Measurements from ENCODE around the gene GPATCH8.
"Not testable (repeated sequence)": the region's sequence is repeated elsewhere in the genome, so short reads cannot be mapped to it uniquely, and the experiment has no call there.

Gene GPATCH8

GRCh38 chr17:44527102-44527501 is 23.9 kb upstream of the GPATCH8 start:
- DNase-seq (ENCODE audit: low read depth), result no peak

GRCh38 chr17:44523672-44523972 is 20.4 kb upstream of the GPATCH8 start:
- DNase-seq (ENCODE audit: low read depth), result no peak

DNA sequence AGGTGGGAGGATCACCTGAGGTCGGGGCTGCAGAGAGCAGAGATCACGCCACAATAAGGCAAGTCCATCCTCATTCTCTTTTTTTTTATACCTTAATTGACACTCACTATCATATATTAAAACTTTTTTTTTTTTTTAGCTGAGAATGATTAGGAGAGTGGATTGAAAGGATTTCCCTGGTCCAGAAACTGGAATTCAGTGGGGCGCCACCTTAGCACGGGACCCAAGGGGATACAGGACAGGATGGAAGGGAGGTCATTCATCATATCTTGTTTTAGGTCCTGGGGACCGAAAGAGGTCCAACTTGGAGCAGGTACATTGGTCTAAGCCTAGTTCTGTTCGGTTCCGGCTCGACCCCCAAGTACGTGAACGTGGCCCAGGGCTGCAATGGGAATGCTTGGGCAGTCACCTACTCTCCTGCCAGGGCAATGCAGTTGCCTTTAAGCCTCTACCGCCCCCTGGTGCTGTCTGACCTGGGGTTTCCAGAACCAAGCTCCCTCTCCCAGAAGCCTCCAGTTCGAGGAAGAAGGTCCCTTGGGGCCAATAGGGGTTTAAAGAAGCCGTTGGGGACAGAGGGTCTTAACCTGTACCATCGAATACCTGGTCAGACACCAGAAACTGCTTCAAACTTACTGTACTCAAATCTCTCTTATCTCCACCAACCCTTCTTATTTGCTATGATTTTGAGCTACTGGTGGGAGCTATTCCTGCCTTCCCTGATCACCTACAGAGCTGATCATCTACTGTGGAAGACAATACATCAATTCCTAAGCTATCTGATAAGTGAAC is 19.9 kb upstream of the GPATCH8 start:
- peak; percentile 31 for DNase-seq (ENCODE audit: low read depth)

DNA sequence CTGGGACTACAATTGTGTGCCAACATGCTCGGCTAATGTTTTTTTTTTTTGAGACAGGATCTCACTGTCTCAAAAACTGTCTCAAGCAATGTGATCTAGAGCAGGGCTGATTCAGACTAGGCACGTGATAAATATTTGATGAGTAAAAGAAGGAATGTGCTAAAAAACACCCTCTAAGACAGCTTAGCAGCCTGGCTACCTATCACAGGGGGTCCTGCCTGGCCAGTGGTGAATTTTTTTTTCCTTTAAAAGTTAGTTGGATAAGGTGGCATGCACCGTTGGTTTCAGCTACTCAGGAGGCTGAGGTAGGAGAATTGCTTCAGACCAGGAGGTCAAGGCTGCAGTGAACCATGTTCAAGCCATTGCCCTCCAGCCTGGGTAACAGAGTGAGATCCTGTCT is 14.8 kb upstream of the GPATCH8 start:
- no peak for DNase-seq (ENCODE audit: low read depth)

- not testable (repeated sequence) for DNase-seq (ENCODE audit: low read depth)
These were observed 8.3 kb upstream of the GPATCH8 start for GRCh38 chr17:44511241-44512134.

DNA sequence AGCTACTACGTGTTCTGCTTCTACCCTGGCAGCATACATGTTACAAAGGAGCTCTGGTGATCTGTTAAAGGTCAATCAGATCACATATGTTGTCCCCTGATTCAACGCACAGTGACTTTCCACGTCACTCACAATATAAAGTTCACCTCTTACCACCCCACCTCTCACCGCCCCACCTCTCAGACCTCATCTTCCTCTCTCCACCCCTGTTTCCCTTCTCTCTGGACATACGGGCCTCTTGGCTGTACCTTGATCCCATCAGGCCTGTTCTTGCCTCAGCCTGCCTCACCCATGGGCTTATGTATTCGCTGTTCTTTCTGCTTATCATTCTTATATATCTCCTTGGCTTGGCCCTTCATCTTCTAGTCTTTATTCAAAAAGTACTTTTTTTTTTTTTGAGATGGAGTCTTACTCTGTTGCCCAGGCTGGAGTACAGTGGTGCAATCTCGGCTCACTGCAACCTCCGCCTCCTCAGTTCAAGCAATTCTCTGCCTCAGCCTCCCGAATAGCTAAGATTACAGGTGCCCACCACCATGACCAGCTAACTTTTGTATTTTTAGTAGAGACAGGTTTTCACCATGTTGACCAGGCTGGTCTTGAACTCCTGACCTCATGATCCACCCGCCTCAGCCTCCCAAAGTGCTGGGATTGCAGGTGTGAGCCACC is 3.9 kb upstream of the GPATCH8 start:
- DNase-seq (ENCODE audit: low read depth), result not testable (repeated sequence)

DNA sequence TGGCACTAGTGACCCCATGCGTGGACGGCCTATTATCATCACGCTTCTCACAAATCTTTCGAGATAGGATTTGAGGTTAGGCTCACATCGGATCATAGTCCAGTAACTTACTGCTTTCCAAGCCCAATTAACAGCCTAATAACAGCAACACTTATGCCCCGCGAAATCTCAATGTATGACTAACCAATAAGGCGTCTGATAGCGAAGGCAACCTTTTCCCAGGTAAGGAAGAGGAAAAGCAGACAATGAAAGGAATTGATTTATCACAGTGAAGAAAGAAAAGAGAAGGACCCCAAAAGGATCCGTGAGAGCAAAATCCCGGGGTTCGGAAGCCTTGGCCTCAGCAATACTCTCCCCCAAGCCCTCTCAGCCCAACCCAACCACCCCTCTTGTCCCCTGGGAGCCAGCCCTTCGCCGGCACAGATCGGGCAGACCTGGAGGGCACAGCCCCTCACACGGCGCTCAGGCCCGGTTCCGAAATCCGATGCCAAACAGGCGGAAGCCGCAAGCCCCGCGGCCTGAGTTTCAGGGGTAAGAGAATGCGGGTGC is 534 bp downstream of the GPATCH8 start:
- no peak for DNase-seq (ENCODE audit: low read depth)

GRCh38 chr17:44501866-44502375 is 1.3 kb downstream of the GPATCH8 start:
- DNase-seq (ENCODE audit: low read depth), result no peak

DNA sequence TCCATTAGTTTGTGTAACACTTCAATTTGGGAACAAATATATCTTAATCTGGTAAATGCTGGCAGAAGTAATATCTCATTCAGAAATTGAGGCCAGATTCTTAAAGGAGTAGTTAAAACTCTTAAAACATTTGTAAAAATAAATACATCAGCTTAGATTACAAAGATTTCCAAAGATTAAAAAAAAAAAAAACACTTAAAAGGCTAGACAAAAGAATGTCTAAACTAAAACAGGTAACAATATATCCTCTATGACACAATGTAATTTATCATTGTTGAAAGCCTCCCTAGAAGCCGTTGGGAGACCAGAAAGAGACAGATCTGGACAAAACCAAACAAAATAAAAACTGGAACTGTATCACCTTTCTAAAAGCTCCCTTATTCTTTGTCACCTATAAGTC is 3.5 kb downstream of the GPATCH8 start:
- DNase-seq (ENCODE audit: low read depth), result no peak

DNA sequence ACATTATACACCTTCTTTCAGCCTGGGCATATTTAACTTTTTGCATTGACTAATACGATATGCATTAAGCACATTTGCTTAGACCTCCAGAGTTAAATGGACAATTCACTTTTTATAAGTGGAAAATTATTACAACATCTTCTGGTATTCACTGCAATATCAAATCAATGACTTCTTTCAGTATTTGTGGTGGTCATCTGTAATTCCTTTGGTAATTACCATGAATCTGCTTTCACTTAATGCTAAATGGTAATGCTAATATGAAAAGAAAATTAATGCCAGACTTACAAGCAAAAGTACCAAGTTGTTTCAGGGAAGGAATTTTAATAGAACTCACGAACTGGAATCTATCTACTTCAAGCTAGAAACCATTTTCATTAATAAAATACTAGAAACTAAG is 6.4 kb downstream of the GPATCH8 start:
- no peak for DNase-seq (ENCODE audit: low read depth)

- no peak for DNase-seq (ENCODE audit: low read depth)
These were observed 9.9 kb downstream of the GPATCH8 start for GRCh38 chr17:44493339-44493738.

GRCh38 chr17:44492706-44493272 is 10.4 kb downstream of the GPATCH8 start:
- no peak for DNase-seq (ENCODE audit: low read depth)

DNA sequence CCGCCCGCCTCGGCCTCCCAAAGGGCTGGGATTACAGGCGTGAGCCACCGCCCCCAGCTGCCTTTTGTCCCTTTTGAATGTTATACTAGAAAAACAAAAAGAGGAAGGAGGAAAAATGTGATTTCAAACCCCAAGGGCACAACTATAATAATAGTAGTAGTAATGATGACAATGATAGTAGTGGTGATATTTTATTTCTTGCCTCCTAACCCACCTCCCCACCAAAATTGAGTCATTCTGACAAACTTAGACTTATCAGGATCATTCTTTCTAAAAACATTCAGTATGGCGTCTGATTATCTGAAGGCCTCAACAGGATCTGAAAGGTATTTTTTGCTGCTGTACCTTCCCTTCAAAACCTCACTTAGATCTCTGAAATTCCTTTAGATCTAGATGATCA is 13.6 kb downstream of the GPATCH8 start:
- no peak for DNase-seq (ENCODE audit: low read depth)

DNA sequence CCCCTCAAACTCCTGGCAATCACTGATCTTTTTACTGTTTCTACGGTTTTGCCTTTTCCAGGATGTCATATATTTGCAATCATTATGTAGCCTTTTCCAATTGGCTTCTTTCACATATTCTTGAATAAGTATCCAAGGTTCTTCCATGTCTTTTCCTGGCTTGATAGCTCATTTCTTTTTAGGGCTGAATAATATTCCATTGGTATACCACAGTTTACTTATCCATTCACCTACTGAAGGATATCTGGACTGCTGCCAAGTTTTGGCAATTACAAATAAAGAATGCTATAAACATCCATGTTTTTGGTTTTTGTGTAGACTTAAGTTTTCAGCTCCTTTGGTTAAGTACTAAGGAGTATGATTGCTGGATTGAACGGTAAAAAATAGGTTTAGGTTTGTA is 16.0 kb downstream of the GPATCH8 start:
- DNase-seq (ENCODE audit: low read depth), result no peak

GRCh38 chr17:44473367-44473766 is 29.8 kb downstream of the GPATCH8 start:
- DNase-seq (ENCODE audit: low read depth), result no peak

GRCh38 chr17:44469676-44470075 is 33.5 kb downstream of the GPATCH8 start:
- no peak for DNase-seq (ENCODE audit: low read depth)

DNA sequence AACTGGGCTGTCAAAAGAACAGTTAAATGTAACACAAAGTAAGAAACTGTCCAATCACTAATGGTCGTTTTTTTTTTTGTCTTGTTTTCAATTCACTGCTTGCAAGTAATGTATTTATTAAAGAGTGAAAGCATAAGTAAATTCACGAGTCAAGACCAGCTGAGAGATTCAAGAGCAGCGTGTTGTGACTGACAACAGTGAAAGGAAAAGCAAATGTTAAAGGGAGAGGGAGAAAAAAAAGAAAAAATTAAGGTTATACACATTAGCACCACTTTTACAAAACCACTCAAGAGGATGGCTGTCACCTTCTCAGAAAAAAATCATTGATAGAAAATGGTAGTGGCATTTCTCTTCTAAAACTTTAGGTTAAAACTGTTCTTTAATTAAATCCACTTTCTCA is 36.1 kb downstream of the GPATCH8 start:
- no peak for DNase-seq (ENCODE audit: low read depth)

DNA sequence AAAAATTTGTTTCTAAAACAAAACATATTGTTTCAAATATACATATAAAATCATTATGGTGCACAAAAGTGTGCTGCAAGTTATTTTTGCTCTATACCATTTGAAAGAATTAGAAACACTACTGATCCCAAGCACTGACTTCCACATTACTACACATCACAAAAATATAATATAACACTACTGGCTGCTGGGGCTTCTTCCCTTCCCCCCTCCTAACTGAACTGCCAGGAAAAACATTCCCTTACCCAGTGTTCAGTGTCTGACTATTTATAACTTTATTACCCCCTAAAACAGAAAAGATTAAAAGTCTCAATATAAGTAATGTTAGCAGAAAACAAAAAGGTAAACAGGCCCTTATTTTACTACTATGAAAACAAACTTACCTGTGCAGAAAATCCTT is 36.9 kb downstream of the GPATCH8 start:
- DNase-seq (ENCODE audit: low read depth), result no peak

GRCh38 chr17:44465897-44466296 is 37.3 kb downstream of the GPATCH8 start:
- no peak for DNase-seq (ENCODE audit: low read depth)

GRCh38 chr17:44465276-44465675 is 37.9 kb downstream of the GPATCH8 start:
- no peak for DNase-seq (ENCODE audit: low read depth)

- DNase-seq (ENCODE audit: low read depth), result no peak
These were observed 39.2 kb downstream of the GPATCH8 start for GRCh38 chr17:44464037-44464436.

- no peak for DNase-seq (ENCODE audit: low read depth)
These were observed 51.4 kb downstream of the GPATCH8 start for GRCh38 chr17:44451832-44452231.

Measured in activated T-cell treated with anti-CD3 and anti-CD28 coated beads for 1 hour (primary cell).